Endothelial cell (in vitro differentiated cells): ENCODE results near the gene MAPKAPK2. TPM values are rescaled to one million over a fixed set of nuclear protein-coding genes. Genes with fewer than 3 reads are reported as not detected.

Experiments used
- DNase-seq: peaks from one replicate; pipeline ENCODE4 v3.0.0; 2021; ENCODE audit warnings: low spot score
- H3K27ac Mint-ChIP-seq: one replicate; pipeline ENCODE4 v1.8.0; 2021; ENCODE audit warnings: mixed read lengths, inconsistent platforms; ENCODE audit not compliant: unreplicated experiment
- H3K27me3 Mint-ChIP-seq: one replicate; pipeline ENCODE4 v1.8.0; 2021; ENCODE audit warnings: mild to moderate bottlenecking, moderate library complexity, mixed read lengths, inconsistent platforms; ENCODE audit not compliant: unreplicated experiment
- H3K36me3 Mint-ChIP-seq: one replicate; pipeline ENCODE4 v1.8.0; 2021; ENCODE audit warnings: mild to moderate bottlenecking, low read depth, mixed read lengths, inconsistent platforms; ENCODE audit not compliant: unreplicated experiment
- H3K4me1 Mint-ChIP-seq: one replicate; pipeline ENCODE4 v1.8.0; 2021; ENCODE audit warnings: mild to moderate bottlenecking, mixed read lengths, inconsistent platforms; ENCODE audit not compliant: unreplicated experiment
- H3K4me3 Mint-ChIP-seq: one replicate; pipeline ENCODE4 v1.8.0; 2021; ENCODE audit warnings: mild to moderate bottlenecking, mixed read lengths, inconsistent platforms; ENCODE audit not compliant: unreplicated experiment
- H3K9me3 Mint-ChIP-seq: one replicate; pipeline ENCODE4 v1.8.0; 2021; ENCODE audit warnings: mixed read lengths, inconsistent platforms; ENCODE audit not compliant: unreplicated experiment
- CTCF ChIP-seq: fragments of 200-600 bp; sonication (generic); IDR thresholded peaks from one replicate; pipeline ENCODE4 v1.5.0; 2021; ENCODE audit warnings: antibody characterized with exemption; ENCODE audit not compliant: unreplicated experiment
- total RNA-seq: library from RNA; stranded (reverse); fragmentation: NEBNext Ultra II Directional; extraction: Animal tissue kit (Norgen Biotek cat#: 25700); gene quantifications from one replicate; pipeline ENCODE4 v1.2.1, GENCODE V29; 2021; ENCODE audit not compliant: unreplicated experiment

MAPKAPK2 gene
- total RNA-seq, 1 donor from 2014 or later, result 109 TPM

GRCh38 chr1:206716870-206717673 lies 32.4 kb downstream of the MAPKAPK2 start:
- no peak for DNase-seq
- Mint-ChIP-seq H3K27me3 (no peaks in the 10 kb centered on the region), H3K4me1 (peaks cover 36% of the 10 kb centered on the region), H3K27ac (no peak overlapping the region), H3K36me3 (no peaks in the 10 kb centered on the region), H3K4me3 (no peak overlapping the region), H3K9me3 (no peaks in the 10 kb centered on the region)
- no peak for TF ChIP-seq CTCF

- H3K4me1 Mint-ChIP-seq, result peaks cover 36% of the 10 kb centered on the region
- no peaks in the 10 kb centered on the region for H3K27me3 Mint-ChIP-seq
These were observed 32.9 kb downstream of the MAPKAPK2 start for GRCh38 chr1:206717674-206717989.

DNA sequence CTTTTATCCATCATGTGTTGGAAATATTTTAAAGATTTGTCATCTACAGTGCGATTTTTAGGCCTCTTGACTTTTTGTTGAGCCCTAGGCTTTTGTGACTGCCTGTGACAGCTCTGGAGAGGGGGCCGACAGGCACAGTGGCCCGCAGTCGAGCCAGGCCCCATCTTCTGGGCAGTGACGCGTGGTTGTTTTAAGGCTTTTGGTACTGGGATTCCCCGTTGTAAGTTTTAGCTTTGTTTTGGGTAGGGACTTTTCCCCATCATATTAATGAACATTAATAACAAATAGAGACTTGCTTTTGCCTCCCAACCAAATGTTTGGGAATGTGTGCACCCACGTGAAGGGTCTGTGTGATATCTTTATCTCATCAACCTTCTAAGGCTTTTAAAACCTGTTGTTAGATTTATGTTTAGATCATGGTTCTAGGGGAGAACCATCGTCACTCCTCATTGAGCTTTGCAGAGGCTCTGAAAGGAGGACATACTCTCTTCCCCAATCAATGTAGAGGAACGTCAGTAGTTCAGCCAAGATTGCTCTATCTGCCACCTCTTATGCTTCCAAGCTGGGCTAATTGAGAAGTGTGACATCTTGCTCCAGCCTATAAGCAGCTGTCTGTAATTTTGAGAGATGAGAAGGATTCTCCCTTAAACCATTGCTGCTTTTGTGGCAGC lies 34.6 kb downstream of the MAPKAPK2 start:
- Mint-ChIP-seq H3K9me3 (no peaks in the 10 kb centered on the region), H3K4me1 (peaks cover 30% of the 10 kb centered on the region), H3K27ac (no peak overlapping the region), H3K36me3 (no peaks in the 10 kb centered on the region), H3K4me3 (no peak overlapping the region), H3K27me3 (no peaks in the 10 kb centered on the region)
- DNase-seq, result no peak
- TF ChIP-seq CTCF, result no peak

More at GRCh38 chr1:206717674-206717989, 32.9 kb downstream of the MAPKAPK2 start:
- no peak overlapping the region for H3K27ac Mint-ChIP-seq
- no peak overlapping the region for H3K4me3 Mint-ChIP-seq
- DNase-seq, result no peak
- no peaks in the 10 kb centered on the region for H3K36me3 Mint-ChIP-seq
- no peak for TF ChIP-seq CTCF
- H3K9me3 Mint-ChIP-seq, result no peaks in the 10 kb centered on the region

DNA sequence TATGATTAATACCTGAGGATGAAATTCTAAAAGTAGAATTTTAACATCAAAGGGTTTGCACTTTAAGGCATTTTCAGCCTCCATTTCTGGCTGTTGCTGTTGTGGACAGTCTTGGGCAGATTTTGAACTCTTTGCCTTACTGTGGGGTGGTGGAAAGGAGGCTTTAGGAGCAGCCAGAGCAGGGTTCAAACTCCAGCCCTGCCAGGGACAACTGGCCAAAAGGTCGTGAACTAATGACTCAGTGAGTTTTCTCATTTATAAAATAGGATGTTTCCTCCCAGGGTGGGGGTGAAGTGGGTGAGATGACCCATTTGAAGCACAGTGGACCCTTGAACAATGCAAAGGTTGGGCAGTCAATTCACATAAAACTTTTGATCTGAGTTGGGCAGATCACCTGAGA lies 36.7 kb downstream of the MAPKAPK2 start:
- Mint-ChIP-seq H3K4me1 (peaks cover 21% of the 10 kb centered on the region), H3K4me3 (no peak overlapping the region), H3K27ac (no peak overlapping the region), H3K9me3 (no peaks in the 10 kb centered on the region), H3K36me3 (no peaks in the 10 kb centered on the region), H3K27me3 (peaks cover 6% of the 10 kb centered on the region)
- no peak for DNase-seq
- TF ChIP-seq CTCF, result no peak
